OCI-LY7 (cell line): ENCODE measurements around the gene GIPR. TPM values are rescaled to one million over a fixed set of nuclear protein-coding genes. Genes with fewer than 3 reads are reported as not detected.

ENCODE experiments used
- BruUV-seq: library from RNA; stranded (reverse); fragments of 400-500 nt; replicated peaks from 2 replicates; lab custom pipeline; 2021; lab: Mats Ljungman, UMichigan
- CTCF ChIA-PET: fragments of 300-600 bp; sonication (Branson Sonifier 250); formaldehyde crosslinking; loops from one replicate; lab custom pipeline; 2022; ENCODE audit warnings: antibody characterized with exemption; ENCODE audit not compliant: unreplicated experiment; lab: Charles Lee
- POLR2A ChIA-PET: fragments of 300-600 bp; sonication (Branson Sonifier 250); formaldehyde crosslinking; loops from one replicate; lab custom pipeline; 2022; ENCODE audit warnings: antibody characterized with exemption; lab: Charles Lee
- DNase-seq: peaks from one replicate; pipeline ENCODE4 v3.0.0-alpha.2; 2015; ENCODE audit warnings: low spot score
- H2AFZ ChIP-seq: fragments of 200-600 bp; sonication (generic), shearing (Covaris generic); 2 replicates; pipeline ENCODE4 v1.6.1; 2014; ENCODE audit warnings: mild to moderate bottlenecking, antibody characterized with exemption, low read length, moderate library complexity
- H3K27ac ChIP-seq: fragments of 200-600 bp; sonication (generic); 2 replicates; pipeline ENCODE4 v1.5.1; 2014; ENCODE audit warnings: mixed run types, low read depth, mild to moderate bottlenecking, moderate library complexity, low read length, inconsistent platforms; ENCODE audit not compliant: poor library complexity, severe bottlenecking
- H3K36me3 ChIP-seq: fragments of 200-600 bp; sonication (generic); 2 replicates; pipeline ENCODE4 v1.6.1; 2014; ENCODE audit warnings: mild to moderate bottlenecking, antibody characterized with exemption, low read length, moderate library complexity, mixed read lengths; ENCODE audit not compliant: insufficient read depth
- H3K4me1 ChIP-seq: fragments of 200-600 bp; sonication (generic); 2 replicates; pipeline ENCODE4 v1.5.1; 2014; ENCODE audit warnings: mild to moderate bottlenecking, low read length; ENCODE audit not compliant: insufficient read depth, poor library complexity, severe bottlenecking
- H3K4me2 ChIP-seq: fragments of 200-600 bp; sonication (generic); 2 replicates; pipeline ENCODE4 v1.6.1; 2014; ENCODE audit warnings: mild to moderate bottlenecking, low read length
- H3K4me3 ChIP-seq: fragments of 200-600 bp; sonication (generic); 2 replicates; pipeline ENCODE4 v1.5.1; 2014; ENCODE audit warnings: mild to moderate bottlenecking, low read depth, low read length; ENCODE audit not compliant: poor library complexity, severe bottlenecking
- H3K79me2 ChIP-seq: fragments of 200-600 bp; sonication (generic); 2 replicates; pipeline ENCODE4 v1.6.1; 2016; ENCODE audit warnings: low read depth, mild to moderate bottlenecking, low read length, moderate library complexity, mixed read lengths; ENCODE audit not compliant: insufficient read depth
- H3K9me2 ChIP-seq: fragments of 200-600 bp; sonication (generic); 2 replicates; pipeline ENCODE4 v1.6.1; 2016; ENCODE audit warnings: mild to moderate bottlenecking, low read length, mixed read lengths; ENCODE audit not compliant: insufficient read depth
- H3K9me3 ChIP-seq: fragments of 200-600 bp; sonication (generic); 2 replicates; pipeline ENCODE4 v1.6.1; 2014; ENCODE audit warnings: mild to moderate bottlenecking, mixed run types, low read length, mixed read lengths
- H4K20me1 ChIP-seq: fragments of 200-600 bp; sonication (generic); 2 replicates; pipeline ENCODE4 v1.6.1; 2014; ENCODE audit warnings: mild to moderate bottlenecking, antibody characterized with exemption, low read length, moderate library complexity, mixed read lengths; ENCODE audit not compliant: insufficient read depth
- EZH2phosphoT487 ChIP-seq: fragments of 200-600 bp; sonication (generic); IDR thresholded peaks from 2 replicates; pipeline ENCODE4 v1.6.1; 2018; ENCODE audit warnings: low read depth, borderline replicate concordance, mild to moderate bottlenecking, mixed run types, antibody characterized with exemption, low read length, moderate library complexity, mixed read lengths
- intact Hi-C: fragments of 100-400 bp; cut with micrococcal nuclease; formaldehyde crosslinking; loops from one replicate; pipeline ENCODE4 v1.10.0; 2022; ENCODE audit not compliant: unreplicated experiment
- total RNA-seq, 2 experiments: library from RNA; depleted of rRNA in 1 of 2; stranded (reverse); fragments of >200 nt in 1 of 2; shearing (Covaris generic) in 1 of 2; gene quantifications; 2 replicates each; pipeline ENCODE4 v1.2.3, GENCODE V29; 2014 to 2022
- TF ChIP-seq, protein P1 (sequence below): fragments of 200-600 bp; sonication (generic); conservative IDR thresholded peaks from 2 replicates; pipeline ENCODE4 v1.5.1; 2014; ENCODE audit warnings: mild to moderate bottlenecking, antibody characterized with exemption, low read length, moderate library complexity, mixed read lengths

GIPR gene
- total RNA-seq, 2 experiments from 2014 or later = 7.9 to 23.3 TPM

DNA sequence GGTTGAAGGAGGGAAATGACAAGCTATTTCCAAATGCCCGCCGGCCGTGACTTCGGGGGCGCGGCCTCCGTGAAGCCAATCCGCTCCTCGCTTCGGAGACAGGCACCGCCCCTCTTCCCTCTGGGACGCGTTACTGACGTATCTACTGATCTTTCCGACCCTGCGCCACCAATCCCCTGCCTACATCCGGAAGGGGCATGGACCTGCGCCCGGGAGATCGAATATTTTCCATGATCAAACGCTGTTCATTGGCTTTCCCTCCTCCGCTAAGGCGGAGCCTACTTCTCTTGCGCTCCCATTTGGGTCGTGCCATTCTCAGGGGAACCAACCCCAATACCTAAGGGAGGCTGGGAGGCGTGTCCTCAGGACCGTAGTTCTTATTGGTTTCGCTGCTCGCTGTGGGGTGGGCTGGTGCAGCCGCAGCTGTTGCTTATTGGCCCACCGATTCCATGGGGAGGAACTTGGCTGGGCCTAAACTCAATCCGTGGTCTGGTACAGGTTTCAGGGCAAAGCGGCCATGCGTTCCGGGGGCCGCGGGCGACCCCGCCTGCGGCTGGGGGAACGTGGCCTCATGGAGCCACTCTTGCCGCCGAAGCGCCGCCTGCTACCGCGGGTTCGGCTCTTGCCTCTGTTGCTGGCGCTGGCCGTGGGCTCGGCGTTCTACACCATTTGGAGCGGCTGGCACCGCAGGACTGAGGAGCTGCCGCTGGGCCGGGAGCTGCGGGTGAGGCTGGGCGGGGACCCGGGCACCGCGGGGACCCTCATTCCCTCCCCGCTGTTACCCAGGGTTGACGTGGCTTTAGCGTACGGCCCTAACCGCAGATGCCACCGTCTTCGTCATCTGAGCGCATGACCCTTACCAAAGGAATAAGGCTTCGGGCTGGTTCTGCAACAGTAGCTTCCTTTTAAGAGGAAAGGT, 24.4 kb downstream of the GIPR start, which contains the start of gene QPCTL:
TSS of gene QPCTL (plus strand) at position 480 of the 919 bp plus-strand sequence. CDS start at position 518, 38 bp downstream.
- peaks cover 40% of the 10 kb centered on the region for H3K79me2 ChIP-seq
- no peaks in the 10 kb centered on the region for H3K9me2 ChIP-seq
- TF ChIP-seq EZH2phosphoT487 = no peak
- TF ChIP-seq, protein P1, sequence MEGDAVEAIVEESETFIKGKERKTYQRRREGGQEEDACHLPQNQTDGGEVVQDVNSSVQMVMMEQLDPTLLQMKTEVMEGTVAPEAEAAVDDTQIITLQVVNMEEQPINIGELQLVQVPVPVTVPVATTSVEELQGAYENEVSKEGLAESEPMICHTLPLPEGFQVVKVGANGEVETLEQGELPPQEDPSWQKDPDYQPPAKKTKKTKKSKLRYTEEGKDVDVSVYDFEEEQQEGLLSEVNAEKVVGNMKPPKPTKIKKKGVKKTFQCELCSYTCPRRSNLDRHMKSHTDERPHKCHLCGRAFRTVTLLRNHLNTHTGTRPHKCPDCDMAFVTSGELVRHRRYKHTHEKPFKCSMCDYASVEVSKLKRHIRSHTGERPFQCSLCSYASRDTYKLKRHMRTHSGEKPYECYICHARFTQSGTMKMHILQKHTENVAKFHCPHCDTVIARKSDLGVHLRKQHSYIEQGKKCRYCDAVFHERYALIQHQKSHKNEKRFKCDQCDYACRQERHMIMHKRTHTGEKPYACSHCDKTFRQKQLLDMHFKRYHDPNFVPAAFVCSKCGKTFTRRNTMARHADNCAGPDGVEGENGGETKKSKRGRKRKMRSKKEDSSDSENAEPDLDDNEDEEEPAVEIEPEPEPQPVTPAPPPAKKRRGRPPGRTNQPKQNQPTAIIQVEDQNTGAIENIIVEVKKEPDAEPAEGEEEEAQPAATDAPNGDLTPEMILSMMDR = no peak
- H3K4me1 ChIP-seq = peaks cover 15% of the 10 kb centered on the region
- H3K4me3 ChIP-seq = peak within 1 kb of the TSS; percentile 93
- H3K4me2 ChIP-seq = peak within 1 kb of the TSS; percentile 82
- DNase-seq = peak; percentile 100
- BruUV-seq = no TSS peak
- ChIA-PET CTCF (interaction anchor here (0.6 to 1.3 kb wide), 6 partner anchors 15 to 134 kb away, joined by 3 to 5 read pairs (median 4); partner anchors contain the start of gene GIPR), POLR2A (interaction anchor here (0.5 to 2.3 kb wide), 8 partner anchors 14 to 654 kb away, joined by 3 to 16 read pairs (median 4); partner anchors contain the start of gene CLASRP)
- peak within 1 kb of the TSS; percentile 72 for H3K27ac ChIP-seq
- no peaks in the 10 kb centered on the region for H3K9me3 ChIP-seq
- H3K36me3 ChIP-seq = peaks cover 55% of the 10 kb centered on the region
- H4K20me1 ChIP-seq = peaks cover 5% of the 10 kb centered on the region; the same call in 1 of the 2 replicates
- intact Hi-C loops = loop anchor here (1.0 to 5.0 kb wide), 2 partner anchors 15 to 80 kb away; no protein-coding TSS in a partner anchor
- H2AFZ ChIP-seq = peak within 1 kb of the TSS; percentile 44; the same call in 1 of the 2 replicates

DNA sequence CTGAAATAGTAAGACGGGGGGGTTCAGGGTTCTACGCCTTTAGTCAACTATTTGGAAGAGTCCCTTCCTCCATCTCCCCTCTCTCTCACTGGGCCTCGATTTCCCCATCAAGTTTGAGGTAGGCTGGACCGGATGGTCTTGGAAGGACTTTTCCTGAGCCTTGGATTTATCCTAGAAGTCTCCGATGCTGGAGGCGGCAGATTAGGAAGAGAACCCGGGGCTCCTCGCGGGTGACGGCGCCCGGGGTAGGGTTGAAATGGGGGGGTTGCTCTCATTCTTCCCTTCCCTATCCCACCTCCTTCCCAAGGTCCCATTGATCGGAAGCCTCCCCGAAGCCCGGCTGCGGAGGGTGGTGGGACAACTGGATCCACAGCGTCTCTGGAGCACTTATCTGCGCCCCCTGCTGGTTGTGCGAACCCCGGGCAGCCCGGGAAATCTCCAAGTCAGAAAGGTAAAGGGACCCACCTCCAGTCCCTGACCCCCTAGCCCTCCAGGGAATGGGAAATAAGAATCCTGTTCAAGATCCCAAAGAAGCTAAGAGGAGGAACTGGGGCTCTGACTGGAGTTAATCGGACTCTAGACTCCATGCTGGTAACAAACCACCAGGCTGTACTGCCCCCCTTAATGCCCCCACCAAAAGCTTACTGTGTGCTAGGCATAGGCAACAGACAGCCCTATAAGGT, 25.2 kb downstream of the GIPR start:
- ChIA-PET CTCF (interaction anchor here (0.6 to 1.3 kb wide), 4 partner anchors 23 to 37 kb away, joined by 3 to 5 read pairs (median 4); partner anchors contain the start of gene GIPR), POLR2A (interaction anchor here (0.5 to 2.3 kb wide), 5 partner anchors 14 to 37 kb away, joined by 3 to 16 read pairs (median 4); no protein-coding TSS in a partner anchor)
- H2AFZ ChIP-seq = peak overlapping the region; percentile 44; the same call in 1 of the 2 replicates
- peaks cover 40% of the 10 kb centered on the region for H3K79me2 ChIP-seq
- intact Hi-C loops = loop anchor here (5.0 kb wide), 1 partner anchor 79 kb away; no protein-coding TSS in a partner anchor
- TSS peak; percentile 73 for BruUV-seq
- peaks cover 55% of the 10 kb centered on the region for H3K36me3 ChIP-seq
- DNase-seq = peak; percentile 81
- peaks cover 23% of the 10 kb centered on the region for H3K4me1 ChIP-seq
- H3K27ac ChIP-seq = peak overlapping the region; percentile 72
- H3K4me2 ChIP-seq = peak overlapping the region; percentile 82
- H3K4me3 ChIP-seq = peak overlapping the region; percentile 93
- H3K9me2 ChIP-seq = no peaks in the 10 kb centered on the region
- peaks cover 5% of the 10 kb centered on the region; the same call in 1 of the 2 replicates for H4K20me1 ChIP-seq
- no peaks in the 10 kb centered on the region for H3K9me3 ChIP-seq
- TF ChIP-seq, protein P1 = peak; percentile 99
- TF ChIP-seq EZH2phosphoT487 = no peak
